Activated CD4-positive, alpha-beta T cell treated with anti-CD3 and anti-CD28 coated beads, Interleukin-2, Interleukin-4, amounts not matched to agents 100 ng/mL and 50 ng/mL, durations not matched to agents 16 hours and 8 hours (primary cell): ENCODE data around the gene FRMPD1.

ENCODE experiments used
- DNase-seq: peaks from one replicate; pipeline ENCODE4 v3.0.0-alpha.2; 2020; ENCODE audit warnings: low spot score

Gene FRMPD1

DNA sequence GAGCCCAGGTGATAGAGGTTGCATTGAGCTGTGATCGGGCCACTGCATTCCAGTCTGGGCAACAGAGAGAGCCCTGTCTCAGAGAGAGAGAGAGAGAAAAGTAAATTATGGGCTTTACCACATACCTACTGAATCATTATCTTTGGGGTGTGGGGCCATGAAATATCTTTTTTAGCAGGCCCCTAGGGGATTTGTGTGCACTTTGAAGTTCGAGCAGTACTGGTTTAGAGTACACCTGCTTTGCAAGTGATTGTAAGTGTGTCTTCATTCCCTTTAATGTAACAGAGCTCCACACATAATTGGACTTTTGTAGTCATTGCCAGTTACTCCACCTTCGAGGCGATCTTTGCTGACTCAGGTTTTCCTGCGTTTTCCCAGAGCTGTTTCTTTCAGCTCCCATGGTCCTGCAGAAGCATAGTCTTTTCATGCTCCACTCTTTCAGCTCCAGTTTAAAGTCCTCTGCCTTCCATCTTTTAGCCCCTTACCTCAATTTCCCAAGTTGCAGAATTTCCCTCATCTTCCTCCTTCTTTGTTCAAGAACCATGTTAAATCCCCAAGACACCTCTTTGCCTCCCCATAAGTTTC is 24.0 kb upstream of the FRMPD1 start:
- DNase-seq = no peak

DNA sequence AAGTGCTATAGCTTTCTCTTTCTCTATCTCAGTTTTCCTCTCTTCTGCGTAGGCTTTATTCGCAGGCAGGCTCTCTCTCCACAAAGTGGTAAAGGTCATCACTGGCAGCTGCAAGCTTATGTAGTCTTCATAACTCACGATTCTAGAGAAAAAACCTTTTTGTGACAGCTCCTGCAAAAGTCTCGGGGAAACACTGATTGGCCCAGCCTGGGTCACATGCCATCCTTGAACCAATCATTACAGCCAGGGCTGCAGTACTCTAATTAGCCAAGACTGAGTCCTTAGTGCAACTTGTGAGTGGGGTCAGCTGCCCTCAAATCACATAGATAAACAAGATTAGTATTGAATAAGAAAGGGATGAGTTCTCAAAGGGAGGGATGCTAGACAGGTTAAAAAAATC is 18.3 kb upstream of the FRMPD1 start:
- no peak for DNase-seq

DNA sequence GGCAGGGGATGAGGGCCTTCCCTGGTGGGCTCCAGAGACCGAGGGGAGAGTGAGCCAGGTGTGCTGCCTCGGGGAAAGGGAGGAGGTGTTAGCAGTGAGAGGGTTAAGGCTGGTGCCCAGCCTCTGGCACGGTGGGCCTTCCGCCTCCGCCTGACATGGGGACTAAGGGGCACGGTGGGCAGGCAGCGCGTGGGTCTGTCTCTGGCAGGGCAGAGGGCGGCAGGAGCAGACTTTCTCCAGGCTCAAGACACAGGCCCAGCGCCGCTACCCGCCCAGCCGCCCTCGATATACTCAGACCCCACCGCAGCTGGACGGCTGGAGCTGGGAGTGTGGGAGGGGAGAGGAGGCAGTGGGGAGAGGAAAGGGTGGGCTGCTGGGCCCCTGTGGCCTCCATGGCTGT is 14.9 kb upstream of the FRMPD1 start:
- DNase-seq = no peak

DNA sequence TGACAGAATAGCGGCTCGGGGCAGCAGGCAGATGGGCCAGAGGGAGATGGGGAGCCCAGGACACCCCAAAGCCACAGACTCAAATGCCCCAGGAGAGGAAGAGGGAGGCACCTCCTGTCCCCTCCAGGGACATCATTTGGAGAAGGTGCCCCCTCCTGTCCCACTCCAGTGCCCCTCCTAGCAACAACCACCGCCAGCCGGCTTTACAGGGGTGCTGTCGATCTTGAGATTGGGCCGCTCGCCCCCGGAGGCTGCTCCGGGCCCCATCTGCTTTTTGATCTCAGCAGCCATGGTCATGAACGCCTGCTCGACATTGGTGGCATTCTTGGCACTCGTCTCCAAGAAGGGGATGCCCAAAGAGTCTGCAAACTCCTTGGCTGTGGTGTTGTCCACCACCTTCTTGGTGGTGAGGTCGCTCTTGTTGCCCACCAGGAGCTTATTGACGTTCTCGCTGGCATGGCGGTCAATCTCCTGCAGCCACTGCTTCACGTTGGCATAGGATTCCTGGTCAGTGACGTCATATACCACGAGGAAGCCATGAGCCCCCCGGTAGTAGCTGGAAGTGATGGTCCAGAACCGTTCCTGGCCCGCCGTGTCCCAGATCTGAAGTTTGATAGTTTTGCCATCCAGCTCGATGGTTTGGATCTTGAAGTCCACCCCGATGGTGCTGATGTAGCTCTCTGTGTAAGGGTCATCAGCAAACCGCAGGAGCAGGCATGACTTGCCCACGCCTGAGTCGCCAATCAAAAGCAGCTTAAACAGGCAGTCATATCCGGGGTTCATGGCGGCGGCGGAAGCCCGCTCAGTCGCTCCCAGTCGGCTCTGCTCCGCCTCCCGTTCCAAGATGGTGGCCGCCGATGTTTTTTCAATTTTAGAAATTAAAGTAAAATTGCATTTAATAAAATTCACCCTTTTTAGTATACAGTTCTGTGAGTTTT is 14.0 kb upstream of the FRMPD1 start:
- no peak for DNase-seq

DNA sequence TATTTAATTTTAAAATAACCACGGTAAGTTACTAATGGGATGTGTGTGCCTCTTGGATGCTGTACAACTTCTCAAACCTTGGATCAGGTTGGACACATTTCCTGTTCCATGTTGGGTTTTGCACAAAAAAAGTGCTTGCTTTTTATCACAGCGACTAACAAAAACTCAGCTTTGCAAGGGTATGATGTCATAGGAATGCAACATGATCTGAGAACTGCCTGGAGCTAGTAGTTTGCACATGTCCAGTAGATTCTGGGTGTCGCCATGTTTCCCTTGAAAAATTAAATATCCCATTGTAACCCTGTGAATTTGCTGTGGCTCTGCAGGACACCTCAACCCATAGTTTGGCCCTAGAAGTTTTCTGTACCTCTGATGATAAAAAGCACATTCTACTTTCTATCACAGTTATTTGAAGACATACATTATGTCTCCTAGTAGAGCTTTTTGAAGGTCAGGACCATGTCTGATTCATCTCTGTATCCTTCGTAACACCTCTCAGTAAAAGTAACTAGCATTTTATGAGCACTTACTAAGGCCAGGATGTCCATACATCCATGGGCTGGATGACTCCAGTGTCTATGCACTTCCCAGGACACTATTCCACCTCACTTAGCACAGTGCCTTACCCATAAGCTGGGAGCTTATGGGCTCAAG is 11.5 kb upstream of the FRMPD1 start:
- no peak for DNase-seq

DNA sequence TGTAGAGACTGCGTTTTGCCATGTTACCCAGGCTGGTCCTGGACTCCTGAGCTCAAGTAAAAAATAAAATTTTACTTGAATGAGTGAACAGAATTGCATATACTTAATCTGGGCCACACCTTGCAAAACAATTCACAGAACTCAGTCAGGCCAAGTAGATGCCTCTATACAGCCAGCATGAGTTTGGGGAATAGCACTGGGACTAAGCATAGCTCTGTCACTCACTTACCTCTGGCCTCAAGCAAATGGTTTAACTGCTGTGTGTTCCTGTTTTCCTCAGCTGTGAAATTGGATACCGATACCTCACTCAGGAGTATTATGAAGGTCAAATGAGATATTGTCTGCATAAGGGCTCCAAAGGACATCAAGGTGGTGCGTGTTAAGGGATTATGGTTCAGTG is 10.9 kb upstream of the FRMPD1 start:
- DNase-seq = no peak

DNA sequence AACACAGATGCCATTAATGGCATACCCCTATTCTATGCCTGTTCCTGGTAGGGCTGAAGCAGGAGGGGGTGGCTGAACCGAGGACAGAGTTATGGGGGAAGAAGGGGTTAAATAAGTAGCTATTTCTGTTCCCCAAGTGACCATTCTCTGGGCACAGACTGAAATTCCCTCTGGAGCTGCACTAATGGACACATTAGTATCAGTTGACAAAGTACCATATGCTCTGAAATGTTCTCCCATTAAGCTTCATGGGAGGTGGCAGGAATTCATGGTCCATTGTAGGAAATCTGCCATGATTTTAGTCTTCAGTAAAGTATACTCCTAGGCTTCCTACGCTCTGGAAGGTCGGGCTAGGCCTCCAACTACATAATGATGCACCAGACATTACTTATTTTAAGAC is 10.5 kb upstream of the FRMPD1 start:
- DNase-seq = no peak

DNA sequence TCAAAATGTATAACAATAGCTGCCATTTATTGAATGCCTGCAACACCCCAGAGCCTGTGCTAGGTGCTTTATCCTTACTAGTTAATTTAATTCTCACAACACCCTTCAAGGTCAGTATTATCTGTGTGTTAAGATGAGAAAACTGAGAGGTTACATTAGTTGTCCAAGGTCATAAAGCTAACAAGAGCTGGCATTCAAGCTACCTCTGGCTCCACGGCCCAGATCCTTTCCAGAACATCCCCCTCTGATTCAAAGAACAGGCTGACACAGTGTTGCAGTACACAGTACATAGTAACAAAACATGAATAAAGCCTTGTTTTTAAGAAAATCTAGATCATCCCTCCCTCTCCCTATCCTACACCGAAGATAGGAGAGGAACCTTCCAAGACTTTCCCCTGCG is 9.4 kb upstream of the FRMPD1 start:
- DNase-seq = no peak

DNA sequence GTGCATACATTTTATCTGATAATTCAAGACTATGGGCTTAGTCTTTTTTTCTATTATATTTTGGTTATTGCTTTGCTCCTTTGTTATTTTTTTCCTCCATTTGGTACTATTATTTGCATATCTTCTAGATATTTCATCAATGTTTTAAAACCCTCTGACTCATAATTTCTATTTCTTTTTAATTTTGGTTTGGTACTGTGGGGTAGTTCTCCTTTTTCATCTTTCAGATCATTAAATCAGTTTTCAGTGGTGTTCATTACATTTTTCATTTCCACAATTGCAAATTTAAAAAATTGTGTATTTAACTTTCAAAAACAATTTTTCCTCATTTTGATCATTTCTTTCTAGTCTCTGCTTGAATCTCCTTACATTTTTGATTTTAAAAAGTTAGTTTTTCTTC is 7.5 kb upstream of the FRMPD1 start:
- DNase-seq = no peak

DNA sequence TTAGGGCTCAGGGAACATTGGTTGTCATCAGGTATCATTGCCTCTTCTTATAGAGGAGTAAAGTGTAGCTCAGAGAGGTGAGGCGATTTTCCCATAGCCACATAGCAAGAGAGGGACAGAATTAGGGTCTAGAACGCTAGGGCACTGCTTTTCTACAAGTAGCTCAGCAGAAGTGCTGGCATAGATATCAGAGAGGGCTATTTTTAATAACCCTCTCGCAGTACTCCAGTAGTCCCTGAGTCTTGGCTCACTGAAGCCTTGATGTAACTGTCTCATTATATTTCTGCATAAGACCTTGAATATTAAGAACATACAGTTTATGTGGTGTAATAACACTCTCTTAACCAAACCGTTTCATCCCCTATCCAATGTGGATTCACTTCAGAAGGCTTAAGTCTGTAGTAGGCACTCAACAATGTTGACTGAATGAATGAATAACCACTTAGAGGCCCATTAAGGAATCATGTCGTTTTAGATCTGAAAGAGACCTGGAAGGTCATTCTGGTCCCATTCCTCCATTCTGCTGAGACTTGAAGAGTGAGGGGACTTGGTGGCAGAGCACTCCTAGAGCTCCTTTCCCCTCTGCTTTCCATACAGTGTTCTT is 4.7 kb upstream of the FRMPD1 start:
- no peak for DNase-seq

DNA sequence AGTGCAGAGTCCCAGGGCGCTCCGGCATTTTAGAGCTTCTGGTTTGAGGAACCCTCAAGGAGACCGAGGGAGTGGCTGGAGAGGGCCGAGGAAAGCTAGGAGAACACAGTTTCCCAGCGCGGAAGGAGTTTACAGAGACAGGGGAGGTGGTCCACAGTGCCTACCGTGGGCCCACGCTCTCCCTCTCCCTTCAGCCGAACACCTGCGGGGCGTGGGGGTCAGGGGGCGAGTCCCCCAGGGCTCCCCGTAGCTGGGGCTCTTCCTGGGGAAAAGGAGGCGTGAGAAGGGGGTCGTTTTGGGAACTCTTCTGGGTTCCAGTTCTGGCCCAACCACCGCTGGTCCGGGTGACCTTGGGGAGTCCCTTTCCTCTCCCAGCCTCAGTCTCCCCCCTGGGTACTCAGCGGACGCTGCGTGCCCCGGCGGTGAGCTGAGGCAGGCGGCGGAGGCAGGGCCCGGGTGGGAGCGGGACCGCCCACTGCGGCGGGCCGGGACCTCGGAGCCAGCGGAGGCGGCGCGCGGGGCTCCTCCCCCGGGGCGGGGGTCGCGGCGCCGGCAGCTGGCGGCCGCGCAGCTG is 368 bp upstream of the FRMPD1 start:
- DNase-seq = no peak

DNA sequence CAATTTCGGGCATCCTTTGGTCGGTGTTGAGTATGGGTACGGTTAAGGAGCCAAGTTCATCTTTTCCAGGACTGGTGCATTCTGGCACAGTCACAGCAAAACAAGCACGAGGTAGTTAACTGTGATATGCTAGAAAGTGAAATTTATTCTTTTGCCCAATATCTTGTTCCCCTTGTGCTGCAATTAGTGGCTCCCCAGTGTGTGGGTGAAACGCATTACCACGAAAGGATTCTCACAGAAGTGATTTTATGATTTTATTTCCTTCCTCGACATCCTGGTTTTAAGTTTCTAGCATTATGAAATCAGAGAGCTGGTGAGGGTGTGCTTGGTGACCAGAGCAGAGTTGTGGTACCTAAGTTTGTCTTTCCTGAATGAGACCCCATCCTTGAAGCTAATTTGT is 1.5 kb downstream of the FRMPD1 start:
- no peak for DNase-seq

DNA sequence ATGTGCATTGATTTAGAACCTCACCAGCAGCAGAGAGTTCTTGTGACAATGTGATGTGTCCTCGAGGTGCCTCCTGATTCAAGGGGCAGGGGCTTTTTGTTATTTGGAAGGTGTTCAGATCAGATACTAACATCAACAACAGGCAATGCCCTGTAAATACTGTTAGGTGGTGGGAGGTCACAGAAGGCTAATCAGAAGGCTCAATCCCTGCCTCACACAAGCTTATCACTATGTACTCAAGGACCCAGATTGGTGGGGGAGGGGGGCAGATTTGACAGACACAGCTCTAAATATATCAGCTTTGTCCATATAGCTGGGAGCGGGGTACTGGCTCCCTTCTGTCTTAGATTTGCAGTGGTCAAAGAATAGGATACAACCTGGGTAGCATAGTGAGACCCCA is 2.6 kb downstream of the FRMPD1 start:
- DNase-seq = no peak

DNA sequence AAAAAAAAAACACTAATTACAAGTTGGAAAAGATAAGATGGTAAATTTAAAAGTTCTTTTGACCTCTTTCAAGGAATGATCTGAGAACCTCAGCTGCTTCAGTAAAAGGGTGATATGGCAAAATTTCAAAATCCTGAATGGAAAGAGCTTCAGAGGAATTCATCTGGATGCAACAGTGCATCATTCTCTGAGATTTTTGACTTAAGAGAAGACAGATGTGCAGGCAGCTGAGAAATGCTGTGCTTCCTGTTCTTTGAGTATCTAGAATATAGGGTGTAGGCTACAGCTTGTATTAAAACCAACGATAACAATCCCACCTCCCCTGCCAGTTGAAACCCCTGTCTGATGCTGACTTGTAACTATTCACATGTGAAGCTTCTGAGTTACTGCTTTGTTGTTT is 6.2 kb downstream of the FRMPD1 start:
- DNase-seq = no peak

DNA sequence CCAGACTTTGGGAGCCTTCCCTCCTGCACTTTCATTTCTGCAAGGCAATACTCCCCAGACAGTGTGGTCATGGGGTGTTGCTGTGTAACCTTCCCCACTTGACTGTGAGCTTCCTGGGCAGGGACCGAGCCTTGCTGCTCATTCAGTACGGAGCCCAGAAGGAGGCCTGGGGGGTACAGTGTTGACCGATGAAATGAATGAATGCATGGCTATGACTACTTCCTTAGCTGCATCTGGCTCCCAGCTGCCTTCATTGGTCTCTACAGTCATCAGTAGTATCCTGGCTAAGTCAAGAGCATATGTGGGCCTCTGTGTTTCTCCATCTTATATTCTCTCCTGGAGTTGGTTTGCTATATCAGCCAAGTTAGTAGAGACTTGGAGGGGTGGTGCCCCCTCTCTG is 9.9 kb downstream of the FRMPD1 start:
- DNase-seq = no peak

DNA sequence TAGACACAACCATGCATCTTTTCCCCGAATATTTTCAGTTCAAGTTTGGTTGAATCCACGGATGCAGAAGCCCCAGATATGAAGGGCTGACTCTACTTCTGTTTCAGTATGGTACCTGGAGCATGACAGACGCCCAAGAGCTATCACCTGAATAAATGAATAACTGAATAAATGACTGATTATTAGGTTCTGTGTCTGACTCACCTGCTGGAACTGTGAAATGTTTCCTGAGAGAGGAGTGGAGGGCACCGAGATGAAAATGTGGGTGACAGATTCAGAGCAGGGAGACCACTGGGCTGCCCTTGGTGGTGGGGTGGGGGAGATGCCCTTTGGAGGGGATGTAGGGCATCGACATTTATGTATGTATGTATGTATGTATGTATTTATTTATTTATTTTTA is 13.2 kb downstream of the FRMPD1 start:
- DNase-seq = no peak

DNA sequence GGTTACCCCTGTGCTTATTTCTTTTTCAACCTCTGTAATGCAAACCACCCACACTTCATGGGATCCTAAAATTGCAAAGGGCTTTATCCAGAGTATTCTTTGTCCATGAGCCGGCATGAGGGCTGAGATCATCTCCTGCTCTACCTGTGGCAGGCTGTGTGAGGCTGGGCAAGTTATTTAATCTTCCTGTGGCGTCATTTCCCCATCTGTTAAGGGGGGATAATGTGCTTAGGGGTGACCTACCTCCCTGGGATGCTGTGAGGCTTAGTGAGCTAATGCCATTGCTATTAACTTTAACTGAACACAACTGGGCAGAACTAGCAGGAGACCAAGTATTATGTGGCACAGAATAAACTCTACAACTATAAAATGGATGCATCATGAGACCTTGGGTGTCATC is 17.0 kb downstream of the FRMPD1 start:
- DNase-seq = no peak

DNA sequence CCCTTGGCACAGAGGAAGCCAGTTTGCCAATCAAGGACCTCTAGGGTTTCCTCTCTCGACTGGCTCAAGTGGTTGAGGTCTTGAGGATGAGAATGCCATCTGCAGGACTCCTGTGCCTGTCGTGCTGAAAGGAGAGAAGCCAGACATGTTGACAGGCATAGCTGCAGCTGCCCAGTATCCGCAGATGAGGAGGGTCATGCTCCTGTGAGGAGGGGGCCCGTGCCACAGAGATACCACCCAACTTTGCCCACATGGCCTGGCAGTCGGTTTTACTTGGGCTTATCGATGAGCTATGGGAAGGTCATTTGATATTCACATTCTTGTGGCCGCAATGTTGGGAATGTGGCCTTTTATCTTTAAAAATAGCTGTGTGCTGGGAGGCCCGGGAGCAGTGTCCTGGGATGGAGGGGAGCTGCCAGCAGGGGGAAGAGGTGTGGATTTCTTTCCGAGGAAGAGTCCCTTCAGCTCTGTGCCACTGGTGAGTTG is 17.4 kb downstream of the FRMPD1 start:
- no peak for DNase-seq

DNA sequence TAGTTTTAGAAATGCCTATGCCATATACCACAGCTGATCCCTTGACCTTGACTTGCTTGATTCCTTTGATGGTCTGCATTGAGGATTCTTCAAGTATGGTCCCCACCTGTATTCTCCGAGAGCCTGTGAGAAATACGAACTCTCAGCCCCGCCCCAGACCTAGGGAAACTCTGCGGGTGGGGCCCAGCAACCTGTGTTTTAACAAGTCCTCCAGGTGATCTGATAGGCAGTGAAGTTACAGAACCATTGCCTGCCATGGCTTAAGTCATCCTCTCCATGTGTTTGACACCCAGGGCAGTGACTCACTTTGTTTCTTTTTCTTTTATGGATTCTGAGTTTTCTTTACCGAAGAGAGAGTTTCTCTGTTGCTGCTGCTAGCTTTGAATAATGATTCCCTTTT is 18.5 kb downstream of the FRMPD1 start:
- no peak for DNase-seq

DNA sequence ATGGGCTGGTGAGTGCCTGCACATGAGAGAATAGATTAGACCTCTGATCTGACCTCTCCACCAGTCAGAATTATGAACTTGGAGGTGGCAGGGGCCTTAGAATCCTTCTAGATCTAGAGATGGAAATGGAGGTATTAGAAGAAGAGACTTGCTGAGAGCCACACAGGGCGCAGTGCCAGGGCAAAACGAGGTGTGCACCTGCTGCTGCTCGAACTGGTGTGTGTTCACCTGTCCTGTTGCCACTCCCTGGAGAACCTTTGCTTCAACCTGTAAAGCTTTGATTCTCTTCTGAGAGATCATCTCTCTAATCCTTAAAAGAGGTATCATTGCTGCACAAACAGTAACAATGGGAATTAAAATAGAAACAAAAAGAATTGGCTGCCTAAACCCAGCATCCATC is 24.9 kb downstream of the FRMPD1 start:
- DNase-seq = no peak

DNA sequence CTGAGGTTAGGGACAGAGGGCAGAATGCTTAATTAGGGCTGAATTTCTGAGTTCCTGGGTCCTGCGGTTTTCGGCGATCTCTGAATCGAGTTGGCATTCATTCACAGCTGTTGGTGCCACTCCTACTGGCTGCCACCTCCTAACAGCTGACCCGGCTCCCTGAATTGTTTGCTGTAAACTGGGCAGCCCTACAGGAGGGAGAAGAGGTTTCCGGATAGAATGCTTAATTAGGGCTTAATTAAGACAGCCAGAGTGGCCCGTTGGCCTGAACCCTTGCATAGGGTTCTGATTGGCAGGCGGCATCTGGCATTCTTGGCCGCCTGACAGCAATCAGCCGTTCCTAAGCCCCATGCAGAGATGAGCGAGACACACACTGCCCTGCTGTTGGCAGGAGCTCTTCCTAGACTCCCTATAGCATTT is 25.7 kb downstream of the FRMPD1 start:
- no peak for DNase-seq

DNA sequence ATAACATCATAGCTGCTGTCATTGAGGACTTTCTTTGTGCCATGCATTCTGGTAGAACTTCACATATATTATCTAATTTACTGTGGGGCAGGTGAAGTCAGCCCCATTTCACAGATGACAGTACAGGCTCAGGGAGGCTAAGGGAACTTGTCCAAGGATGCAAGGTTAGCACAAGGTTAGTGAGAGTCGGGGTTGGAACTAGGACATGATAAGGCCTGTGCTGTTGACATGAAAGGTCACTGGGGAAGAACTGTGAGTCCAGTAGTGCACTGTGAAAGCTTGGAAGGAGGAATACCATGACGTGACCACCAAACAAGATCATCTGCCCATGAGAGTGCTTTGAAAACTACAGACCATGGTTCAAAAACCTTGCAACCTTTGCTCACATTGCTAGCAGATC is 26.7 kb downstream of the FRMPD1 start:
- no peak for DNase-seq
